B cell (primary cell): ENCODE measurements around the gene KDM4D.

Source experiments
- EZH2 ChIP-seq: IDR thresholded peaks from 2 replicates; pipeline ENCODE4 v1.6.1; 2012; ENCODE audit warnings: borderline replicate concordance, low read depth, mild to moderate bottlenecking, moderate library complexity, low read length; ENCODE audit not compliant: insufficient read depth, poor library complexity, severe bottlenecking
- TF ChIP-seq, protein P1 (sequence below): fragments of 200-600 bp; IDR thresholded peaks from one replicate; pipeline ENCODE4 v1.8.0; 2022; ENCODE audit warnings: antibody characterized with exemption, mild to moderate bottlenecking

DNA sequence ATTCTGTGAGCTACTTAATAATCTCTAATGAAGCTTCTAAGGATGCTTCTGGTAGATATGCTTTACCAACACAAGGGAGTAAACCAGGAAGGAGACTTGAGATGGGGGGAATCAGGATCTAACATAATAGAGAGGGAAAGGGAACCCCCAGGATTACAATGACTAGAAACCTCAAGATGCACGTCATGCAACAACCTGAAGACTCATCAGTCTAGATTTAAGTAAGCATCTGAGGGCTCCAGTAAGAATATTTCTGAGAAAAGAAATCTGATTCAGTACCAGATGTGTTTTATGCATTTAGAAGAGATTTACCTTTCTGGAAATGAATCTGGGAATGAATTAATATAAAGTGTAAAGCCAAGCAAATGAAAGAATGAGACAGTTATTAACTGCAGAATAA is 15.2 kb downstream of the KDM4D start:
- TF ChIP-seq, protein P1, sequence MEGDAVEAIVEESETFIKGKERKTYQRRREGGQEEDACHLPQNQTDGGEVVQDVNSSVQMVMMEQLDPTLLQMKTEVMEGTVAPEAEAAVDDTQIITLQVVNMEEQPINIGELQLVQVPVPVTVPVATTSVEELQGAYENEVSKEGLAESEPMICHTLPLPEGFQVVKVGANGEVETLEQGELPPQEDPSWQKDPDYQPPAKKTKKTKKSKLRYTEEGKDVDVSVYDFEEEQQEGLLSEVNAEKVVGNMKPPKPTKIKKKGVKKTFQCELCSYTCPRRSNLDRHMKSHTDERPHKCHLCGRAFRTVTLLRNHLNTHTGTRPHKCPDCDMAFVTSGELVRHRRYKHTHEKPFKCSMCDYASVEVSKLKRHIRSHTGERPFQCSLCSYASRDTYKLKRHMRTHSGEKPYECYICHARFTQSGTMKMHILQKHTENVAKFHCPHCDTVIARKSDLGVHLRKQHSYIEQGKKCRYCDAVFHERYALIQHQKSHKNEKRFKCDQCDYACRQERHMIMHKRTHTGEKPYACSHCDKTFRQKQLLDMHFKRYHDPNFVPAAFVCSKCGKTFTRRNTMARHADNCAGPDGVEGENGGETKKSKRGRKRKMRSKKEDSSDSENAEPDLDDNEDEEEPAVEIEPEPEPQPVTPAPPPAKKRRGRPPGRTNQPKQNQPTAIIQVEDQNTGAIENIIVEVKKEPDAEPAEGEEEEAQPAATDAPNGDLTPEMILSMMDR, result no peak
- no peak for TF ChIP-seq EZH2
